ENCODE measurements around the gene SELENON. TPM values are rescaled to one million over a fixed set of nuclear protein-coding genes. Genes with fewer than 3 reads are reported as not detected.

Gene SELENON
- total RNA-seq, 1 donor from 2014 or later = 64.1 TPM

GRCh38 chr1:25807480-25808390 lies 7.7 kb downstream of the SELENON start:
- peaks cover 40% of the 10 kb centered on the region for H4K20me1 ChIP-seq (ENCODE audit: insufficient read depth, low read length)
- Mint-ChIP-seq H3K27me3 (ENCODE audit: low read depth, unreplicated experiment) (no peaks in the 10 kb centered on the region), H3K9me3 (ENCODE audit: unreplicated experiment) (peaks cover 2% of the 10 kb centered on the region), H3K36me3 (ENCODE audit: low read depth, unreplicated experiment) (peaks cover 15% of the 10 kb centered on the region), H3K4me1 (ENCODE audit: low read depth, unreplicated experiment) (peaks cover 6% of the 10 kb centered on the region), H3K4me3 (ENCODE audit: unreplicated experiment) (no peak overlapping the region), H3K27ac (ENCODE audit: unreplicated experiment) (no peak overlapping the region)
- no peak overlapping the region for H3K4me3 ChIP-seq (ENCODE audit: insufficient read depth, low read depth, low read length)
- no peak overlapping the region for H3K9ac ChIP-seq (ENCODE audit: low read length)
- TF ChIP-seq EZH2 (IDR thresholded peaks at IDR 0.05; ENCODE audit: insufficient read depth, low read length) (no peak), CTCF (IDR thresholded peaks at IDR 0.05; ENCODE audit: insufficient read depth, low read depth, low read length) (no peak)
- H3K4me1 ChIP-seq (ENCODE audit: insufficient read depth, low read length) = peaks cover 24% of the 10 kb centered on the region
- no peak overlapping the region for H3K4me2 ChIP-seq (ENCODE audit: low read length)
- peaks cover 5% of the 10 kb centered on the region for H3K36me3 ChIP-seq (ENCODE audit: insufficient read depth, low read length)
- H3K27ac ChIP-seq (ENCODE audit: low read depth, low read length) = no peak overlapping the region
- no peaks in the 10 kb centered on the region for H3K27me3 ChIP-seq (ENCODE audit: insufficient read depth, low read length)
- no peaks in the 10 kb centered on the region for H3K79me2 ChIP-seq (ENCODE audit: insufficient read depth, low read length)
- FAIRE-seq = no peak
- no peaks in the 10 kb centered on the region for H3K9me3 ChIP-seq (ENCODE audit: insufficient read depth, low read depth, low read length)
- no peak for DNase-seq (ENCODE audit: low read depth)
- H2AFZ ChIP-seq (ENCODE audit: low read depth, low read length) = no peak overlapping the region

- Histone ChIP-seq H3K79me2 (ENCODE audit: insufficient read depth, low read length) (no peaks in the 10 kb centered on the region), H3K4me2 (ENCODE audit: low read length) (no peak overlapping the region), H3K27ac (ENCODE audit: low read depth, low read length) (no peak overlapping the region), H3K27me3 (ENCODE audit: insufficient read depth, low read length) (no peaks in the 10 kb centered on the region), H3K4me3 (ENCODE audit: insufficient read depth, low read depth, low read length) (no peak overlapping the region), H3K9me3 (ENCODE audit: insufficient read depth, low read depth, low read length) (no peaks in the 10 kb centered on the region), H3K4me1 (ENCODE audit: insufficient read depth, low read length) (peaks cover 24% of the 10 kb centered on the region), H3K36me3 (ENCODE audit: insufficient read depth, low read length) (peaks cover 5% of the 10 kb centered on the region), H4K20me1 (ENCODE audit: insufficient read depth, low read length) (peaks cover 35% of the 10 kb centered on the region), H3K9ac (ENCODE audit: low read length) (no peak overlapping the region), H2AFZ (ENCODE audit: low read depth, low read length) (no peak overlapping the region)
- peaks cover 6% of the 10 kb centered on the region for H3K4me1 Mint-ChIP-seq (ENCODE audit: low read depth, unreplicated experiment)
- DNase-seq (ENCODE audit: low read depth) (no peak), FAIRE-seq (no peak)
- no peak overlapping the region for H3K27ac Mint-ChIP-seq (ENCODE audit: unreplicated experiment)
- H3K27me3 Mint-ChIP-seq (ENCODE audit: low read depth, unreplicated experiment) = no peaks in the 10 kb centered on the region
- no peak overlapping the region for H3K4me3 Mint-ChIP-seq (ENCODE audit: unreplicated experiment)
- no peak for TF ChIP-seq EZH2 (IDR thresholded peaks at IDR 0.05; ENCODE audit: insufficient read depth, low read length)
- H3K36me3 Mint-ChIP-seq (ENCODE audit: low read depth, unreplicated experiment) = peaks cover 15% of the 10 kb centered on the region
- H3K9me3 Mint-ChIP-seq (ENCODE audit: unreplicated experiment) = peaks cover 2% of the 10 kb centered on the region
Observed at GRCh38 chr1:25808481-25809244, 8.7 kb downstream of the SELENON start.

- H3K36me3 Mint-ChIP-seq (ENCODE audit: low read depth, unreplicated experiment) = peaks cover 13% of the 10 kb centered on the region
- Histone ChIP-seq H3K27me3 (ENCODE audit: insufficient read depth, low read length) (no peaks in the 10 kb centered on the region), H3K79me2 (ENCODE audit: insufficient read depth, low read length) (no peaks in the 10 kb centered on the region), H3K9ac (ENCODE audit: low read length) (no peak overlapping the region), H3K27ac (ENCODE audit: low read depth, low read length) (no peak overlapping the region), H3K4me2 (ENCODE audit: low read length) (no peak overlapping the region), H3K4me1 (ENCODE audit: insufficient read depth, low read length) (peaks cover 20% of the 10 kb centered on the region), H3K4me3 (ENCODE audit: insufficient read depth, low read depth, low read length) (no peak overlapping the region), H4K20me1 (ENCODE audit: insufficient read depth, low read length) (peaks cover 35% of the 10 kb centered on the region), H2AFZ (ENCODE audit: low read depth, low read length) (no peak overlapping the region), H3K36me3 (ENCODE audit: insufficient read depth, low read length) (peaks cover 5% of the 10 kb centered on the region), H3K9me3 (ENCODE audit: insufficient read depth, low read depth, low read length) (no peaks in the 10 kb centered on the region)
- no peak for DNase-seq (ENCODE audit: low read depth)
- no peak overlapping the region for H3K4me3 Mint-ChIP-seq (ENCODE audit: unreplicated experiment)
- FAIRE-seq = no peak
- no peaks in the 10 kb centered on the region for H3K27me3 Mint-ChIP-seq (ENCODE audit: low read depth, unreplicated experiment)
- H3K4me1 Mint-ChIP-seq (ENCODE audit: low read depth, unreplicated experiment) = peaks cover 3% of the 10 kb centered on the region
- H3K27ac Mint-ChIP-seq (ENCODE audit: unreplicated experiment) = no peak overlapping the region
- H3K9me3 Mint-ChIP-seq (ENCODE audit: unreplicated experiment) = peaks cover 2% of the 10 kb centered on the region
- no peak for TF ChIP-seq CTCF (IDR thresholded peaks at IDR 0.05; ENCODE audit: insufficient read depth, low read depth, low read length)
- no peak for TF ChIP-seq EZH2 (IDR thresholded peaks at IDR 0.05; ENCODE audit: insufficient read depth, low read length)
Observed at GRCh38 chr1:25809283-25809926, 9.4 kb downstream of the SELENON start.
